Measurements from ENCODE around the gene IL17REL. TPM values are rescaled to one million over a fixed set of nuclear protein-coding genes. Genes with fewer than 3 reads are reported as not detected.

IL17REL gene
- total RNA-seq: not detected

- Histone ChIP-seq H3K36me3 (no peaks in the 10 kb centered on the region), H3K4me1 (no peaks in the 10 kb centered on the region), H3K27me3 (peaks cover 24% of the 10 kb centered on the region), H3K4me3 (no peak within 1 kb of the TSS), H3K9me3 (no peaks in the 10 kb centered on the region), H3K27ac (no peak within 1 kb of the TSS)
- intact Hi-C loops (cut with DNase I): no loop called here
- TF ChIP-seq CTCF (IDR thresholded peaks at IDR 0.05): no peak
- DNase-seq (ENCODE audit: low spot score in 2 of 2): no peak
These were observed at the start of gene IL17REL for GRCh38 chr22:50012211-50013181. Gene IL17REL, minus strand, starts transcription at chr22:50012765. Its CDS starts 119 bp downstream, at chr22:50012646.

GRCh38 chr22:50061824-50062355, 49.3 kb upstream of the IL17REL start:
- DNase-seq (ENCODE audit: low spot score in 2 of 2): no peak
- no peaks in the 10 kb centered on the region for H3K9me3 ChIP-seq
- H3K36me3 ChIP-seq: no peaks in the 10 kb centered on the region
- no peak overlapping the region for H3K27ac ChIP-seq
- no peak overlapping the region for H3K4me3 ChIP-seq
- no peak for TF ChIP-seq CTCF (IDR thresholded peaks at IDR 0.05)
- peaks cover 0 to 11% of the 10 kb centered on the region in 2 donors for H3K4me1 ChIP-seq
- intact Hi-C loops (cut with DNase I): no loop called here
- H3K27me3 ChIP-seq: peaks cover 10% of the 10 kb centered on the region

- Histone ChIP-seq H3K36me3 (no peaks in the 10 kb centered on the region), H3K4me1 (peaks cover 0 to 11% of the 10 kb centered on the region in 2 donors), H3K4me3 (no peak overlapping the region), H3K27me3 (peaks cover 10% of the 10 kb centered on the region), H3K27ac (no peak overlapping the region), H3K9me3 (no peaks in the 10 kb centered on the region)
- intact Hi-C loops (cut with DNase I): no loop called here
- TF ChIP-seq CTCF (IDR thresholded peaks at IDR 0.05): no peak
- DNase-seq (ENCODE audit: low spot score in 2 of 2): no peak
These were observed 48.7 kb upstream of the IL17REL start for GRCh38 chr22:50061141-50061823.

- Histone ChIP-seq H3K4me1 (peaks cover 0 to 11% of the 10 kb centered on the region in 2 donors), H3K4me3 (no peak overlapping the region), H3K36me3 (no peaks in the 10 kb centered on the region), H3K9me3 (no peaks in the 10 kb centered on the region), H3K27me3 (peaks cover 10% of the 10 kb centered on the region), H3K27ac (no peak overlapping the region)
- intact Hi-C loops (cut with DNase I): no loop called here
- no peak for TF ChIP-seq CTCF (IDR thresholded peaks at IDR 0.05)
- no peak for DNase-seq (ENCODE audit: low spot score in 2 of 2)
These were observed 48.0 kb upstream of the IL17REL start for GRCh38 chr22:50060441-50061140.

- Histone ChIP-seq H3K4me3 (no peak overlapping the region), H3K36me3 (no peaks in the 10 kb centered on the region), H3K4me1 (peaks cover 0 to 11% of the 10 kb centered on the region in 2 donors), H3K27me3 (peaks cover 10% of the 10 kb centered on the region), H3K27ac (no peak overlapping the region), H3K9me3 (no peaks in the 10 kb centered on the region)
- no peak for TF ChIP-seq CTCF (IDR thresholded peaks at IDR 0.05)
- no peak for DNase-seq (ENCODE audit: low spot score in 2 of 2)
- intact Hi-C loops (cut with DNase I): no loop called here
These were observed 47.3 kb upstream of the IL17REL start for GRCh38 chr22:50059881-50060262.

Measured in ascending aorta (tissue), 2 donors.